A549 (cell line): ENCODE results near the gene SPACDR. TPM values are rescaled to one million over a fixed set of nuclear protein-coding genes. Genes with fewer than 3 reads are reported as not detected.

ENCODE experiments used
- ATAC-seq, 2 experiments: fragments of 200-7000 bp in 1 of 2; fragments of >200 bp in 1 of 2; cut with Nextera tagmentation in 1 of 2; cut with Tn5 transposase in 1 of 2; 3 replicates each; pipeline versions ENCODE4 v1.8.0 to v1.9.1; 2018 to 2020; ENCODE audit warnings: mild to moderate bottlenecking in 1 of 2, moderate library complexity in 1 of 2
- CTCF ChIA-PET: fragments of 300-600 bp; sonication (Branson Sonifier 250); formaldehyde crosslinking; extraction: SDS; loops from one replicate; lab custom pipeline; 2021; ENCODE audit warnings: antibody characterized with exemption, inconsistent platforms; lab: Yijun Ruan, JAX
- POLR2A ChIA-PET: fragments of 350-600 bp; formaldehyde crosslinking; extraction: SDS; loops from one replicate; lab custom pipeline; 2021; ENCODE audit warnings: antibody characterized with exemption, inconsistent platforms; lab: Yijun Ruan, JAX
- DNase-seq, 2 experiments: peaks; one replicate each; pipeline versions ENCODE4 v3.0.0 to v3.0.0-alpha.2; 2011 to 2016; ENCODE audit warnings: low read depth in 1 of 2, low spot score in 1 of 2
- FAIRE-seq: peaks from 2 replicates; lab custom pipeline; 2011; peaks lifted over from hg19 to GRCh38; lab: Jason Lieb, UNC
- H3K27ac ChIP-seq, 2 experiments: fragments of >200 bp; sonication (Bioruptor Twin); formaldehyde crosslinking; 3 replicates each; pipeline ENCODE4 v1.5.1; 2016 to 2017
- H3K4me1 ChIP-seq: fragments of >200 bp; sonication (Bioruptor Twin); formaldehyde crosslinking; 3 replicates; pipeline ENCODE4 v1.6.1; 2016
- H3K4me2 ChIP-seq: fragments of >200 bp; sonication (Bioruptor Twin); formaldehyde crosslinking; 3 replicates; pipeline ENCODE4 v1.6.1; 2016
- H3K4me3 ChIP-seq: fragments of >200 bp; sonication (Bioruptor Twin); formaldehyde crosslinking; 3 replicates; pipeline ENCODE4 v1.5.1; 2016
- H3K9me3 ChIP-seq: fragments of >200 bp; sonication (Bioruptor Twin); formaldehyde crosslinking; 3 replicates; pipeline ENCODE4 v1.6.1; 2016
- EHMT2 ChIP-seq: fragments of 200-600 bp; sonication (generic); IDR thresholded peaks from 2 replicates; pipeline ENCODE4 v1.6.1; 2016; ENCODE audit warnings: antibody characterized with exemption, low read depth, mild to moderate bottlenecking, moderate library complexity
- FOSL2 ChIP-seq, 2 experiments: fragments of 450-650 bp in 1 of 2; fragments of >200 bp in 1 of 2; sonication (Bioruptor Twin) in 1 of 2; formaldehyde crosslinking; IDR thresholded peaks; 2 replicates each; pipeline versions ENCODE4 v1.5.0 to v1.6.1; 2016 to 2020; ENCODE audit warnings: mild to moderate bottlenecking in 1 of 2, moderate library complexity in 1 of 2
- GATA3 ChIP-seq: IDR thresholded peaks from 2 replicates; pipeline ENCODE4 v1.6.1; 2012; ENCODE audit warnings: borderline replicate concordance
- HEYL ChIP-seq: fragments of 250-450 bp; sonication (Bioruptor Pico); IDR thresholded peaks from 2 replicates; pipeline ENCODE4 v1.8.0; 2021; ENCODE audit warnings: mild to moderate bottlenecking, moderate library complexity
- HOXB13 ChIP-seq: fragments of 250-450 bp; sonication (Bioruptor Pico); IDR thresholded peaks from 2 replicates; pipeline ENCODE4 v1.5.0; 2020; ENCODE audit warnings: low read depth, mild to moderate bottlenecking, moderate library complexity
- HOXB5 ChIP-seq: fragments of 250-450 bp; sonication (Bioruptor Pico); IDR thresholded peaks from 2 replicates; pipeline ENCODE4 v1.5.0; 2020; ENCODE audit warnings: mild to moderate bottlenecking, moderate library complexity
- JUNB ChIP-seq: fragments of >200 bp; sonication (Bioruptor Twin); formaldehyde crosslinking; IDR thresholded peaks from 2 replicates; pipeline ENCODE4 v1.6.1; 2016
- MAZ ChIP-seq: fragments of 150-350 bp; IDR thresholded peaks from 2 replicates; pipeline ENCODE4 v1.6.1; 2014; ENCODE audit warnings: antibody characterized with exemption, low read depth, low read length, borderline replicate concordance
- NFE2L2 ChIP-seq: fragments of 150-350 bp; conservative IDR thresholded peaks from 2 replicates; pipeline ENCODE4 v1.6.1; 2014; ENCODE audit warnings: low read length
- PHF8 ChIP-seq: fragments of 200-600 bp; sonication (generic); IDR thresholded peaks from 2 replicates; pipeline ENCODE4 v1.6.1; 2016; ENCODE audit warnings: low read depth, mild to moderate bottlenecking, antibody characterized with exemption, moderate library complexity, borderline replicate concordance
- RAD21 ChIP-seq, 2 experiments: fragments of >200 bp in 1 of 2; sonication (Bioruptor Twin) in 1 of 2; formaldehyde crosslinking in 1 of 2; IDR thresholded peaks in 1 of 2; conservative IDR thresholded peaks in 1 of 2; 2 replicates in 1 of 2; 3 replicates in 1 of 2; pipeline ENCODE4 v1.6.1; 2012 to 2018; ENCODE audit warnings: inconsistent platforms in 1 of 2
- RCOR1 ChIP-seq: fragments of 150-350 bp; IDR thresholded peaks from 2 replicates; pipeline ENCODE4 v1.6.1; 2014; ENCODE audit warnings: antibody characterized with exemption, low read length, low read depth
- SREBF2 ChIP-seq: fragments of 450-650 bp; IDR thresholded peaks from 2 replicates; pipeline ENCODE4 v1.6.1; 2014; ENCODE audit warnings: mild to moderate bottlenecking, moderate library complexity
- ZFP36 ChIP-seq: fragments of 450-650 bp; IDR thresholded peaks from 2 replicates; pipeline ENCODE4 v1.6.1; 2014; ENCODE audit warnings: borderline replicate concordance; ENCODE audit not compliant: partially characterized antibody
- WGBS: methylation state at CpG from one replicate; pipeline ENCODE4 v1.1.6; 2017; ENCODE audit errors: missing lambda C conversion rate; 5-methylcytosine and 5-hydroxymethylcytosine counted together
- polyA plus RNA-seq, 4 experiments: library from polyadenylated mRNA; depleted of rRNA in 3 of 4; stranded (reverse); fragments of >200 nt; fragmentation: RNase III in 1 of 4; extraction: RNeasy Plus Mini Kit Qiagen cat#74134 plus additional on column Dnase treatment in 1 of 4; gene quantifications; 2 replicates in 3 of 4; 3 replicates in 1 of 4; pipeline ENCODE4 v1.2.3, GENCODE V29; 2011 to 2017
- TF ChIP-seq, protein P1 (sequence below): IDR thresholded peaks from 2 replicates; pipeline ENCODE4 v1.6.1; 2012
- TF ChIP-seq, protein P2 (sequence below): IDR thresholded peaks from 2 replicates; pipeline ENCODE4 v1.6.1; 2012; ENCODE audit warnings: low read depth, borderline replicate concordance
- TF ChIP-seq, protein P3 (sequence below): fragments of 150-350 bp; IDR thresholded peaks from 2 replicates; pipeline ENCODE4 v1.6.1; 2014; ENCODE audit warnings: low read depth, mild to moderate bottlenecking, low read length
- TF ChIP-seq, protein P4 (sequence below): fragments of >200 bp; sonication (Bioruptor Twin); formaldehyde crosslinking; IDR thresholded peaks from 2 replicates; pipeline ENCODE4 v1.6.1; 2016
- TF ChIP-seq, protein P5 (sequence below): fragments of 250-450 bp; sonication (Bioruptor Pico); IDR thresholded peaks from 2 replicates; pipeline ENCODE4 v1.5.0; 2020; ENCODE audit warnings: low read depth, mild to moderate bottlenecking, moderate library complexity
- TF ChIP-seq, protein P6 (sequence below): fragments of 250-450 bp; sonication (Bioruptor Pico); IDR thresholded peaks from 2 replicates; pipeline ENCODE4 v1.5.0; 2021; ENCODE audit warnings: mild to moderate bottlenecking, moderate library complexity, borderline replicate concordance

Gene SPACDR
- polyA plus RNA-seq, 2 of the 4 experiments (the other 2 are of a cell fraction) = 0.17 to 0.34 TPM

DNA sequence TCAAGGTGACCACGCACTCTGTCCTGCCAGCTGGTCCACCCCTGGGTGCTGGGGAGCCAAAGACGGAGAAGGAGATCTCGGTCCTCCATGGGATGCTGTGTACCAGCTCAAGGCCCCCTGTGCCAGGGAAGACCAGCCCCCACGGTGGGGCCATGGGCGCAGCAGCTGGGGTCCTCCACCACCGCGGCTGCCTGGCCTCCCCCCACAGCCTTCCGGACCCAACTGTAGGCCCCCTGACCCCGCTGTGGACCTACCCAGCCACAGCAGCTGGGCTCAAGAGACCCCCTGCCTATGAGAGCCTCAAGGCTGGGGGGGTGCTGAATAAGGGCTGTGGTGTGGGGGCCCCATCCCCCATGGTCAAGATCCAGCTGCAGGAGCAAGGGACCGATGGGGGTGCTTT is 25.1 kb upstream of the SPACDR start:
- ATAC-seq (no peak), DNase-seq (no peak), FAIRE-seq (no peak)
- WGBS = 76% methylated on average over 3 of the region's 10 CpGs
- H3K4me3 ChIP-seq = no peak overlapping the region
- CTCF ChIA-PET = interaction anchor here (0.7 to 3.9 kb wide), 8 partner anchors 10 to 71 kb away, joined by 3 to 22 read pairs (median 4); no protein-coding TSS in a partner anchor
- POLR2A ChIA-PET = no interaction called here
- H3K9me3 ChIP-seq = no peaks in the 10 kb centered on the region
- peaks cover 30% of the 10 kb centered on the region for H3K4me1 ChIP-seq
- H3K27ac ChIP-seq = no peak overlapping the region
- TF ChIP-seq SREBF2 (no peak), FOSL2 (IDR thresholded peaks at IDR 0.05) (no peak), FOSL2 (CRISPR knock-in tag; IDR thresholded peaks at IDR 0.05) (no peak), NFE2L2 (no peak), MAZ (no peak), GATA3 (no peak), HOXB13 (CRISPR knock-in tag) (no peak), EHMT2 (no peak), PHF8 (no peak), HOXB5 (CRISPR knock-in tag) (no peak), RCOR1 (no peak), ZFP36 (no peak), JUNB (no peak), RAD21 (conservative IDR thresholded peaks at IDR 0.05 in 1 of 2, IDR thresholded peaks at IDR 0.05 in 1 of 2) (no peak), HEYL (CRISPR knock-in tag) (no peak)
- TF ChIP-seq, protein P1, sequence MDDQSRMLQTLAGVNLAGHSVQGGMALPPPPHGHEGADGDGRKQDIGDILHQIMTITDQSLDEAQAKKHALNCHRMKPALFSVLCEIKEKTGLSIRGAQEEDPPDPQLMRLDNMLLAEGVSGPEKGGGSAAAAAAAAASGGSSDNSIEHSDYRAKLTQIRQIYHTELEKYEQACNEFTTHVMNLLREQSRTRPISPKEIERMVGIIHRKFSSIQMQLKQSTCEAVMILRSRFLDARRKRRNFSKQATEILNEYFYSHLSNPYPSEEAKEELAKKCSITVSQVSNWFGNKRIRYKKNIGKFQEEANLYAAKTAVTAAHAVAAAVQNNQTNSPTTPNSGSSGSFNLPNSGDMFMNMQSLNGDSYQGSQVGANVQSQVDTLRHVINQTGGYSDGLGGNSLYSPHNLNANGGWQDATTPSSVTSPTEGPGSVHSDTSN = no peak
- TF ChIP-seq, protein P2, sequence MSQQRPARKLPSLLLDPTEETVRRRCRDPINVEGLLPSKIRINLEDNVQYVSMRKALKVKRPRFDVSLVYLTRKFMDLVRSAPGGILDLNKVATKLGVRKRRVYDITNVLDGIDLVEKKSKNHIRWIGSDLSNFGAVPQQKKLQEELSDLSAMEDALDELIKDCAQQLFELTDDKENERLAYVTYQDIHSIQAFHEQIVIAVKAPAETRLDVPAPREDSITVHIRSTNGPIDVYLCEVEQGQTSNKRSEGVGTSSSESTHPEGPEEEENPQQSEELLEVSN = no peak
- TF ChIP-seq, protein P3, sequence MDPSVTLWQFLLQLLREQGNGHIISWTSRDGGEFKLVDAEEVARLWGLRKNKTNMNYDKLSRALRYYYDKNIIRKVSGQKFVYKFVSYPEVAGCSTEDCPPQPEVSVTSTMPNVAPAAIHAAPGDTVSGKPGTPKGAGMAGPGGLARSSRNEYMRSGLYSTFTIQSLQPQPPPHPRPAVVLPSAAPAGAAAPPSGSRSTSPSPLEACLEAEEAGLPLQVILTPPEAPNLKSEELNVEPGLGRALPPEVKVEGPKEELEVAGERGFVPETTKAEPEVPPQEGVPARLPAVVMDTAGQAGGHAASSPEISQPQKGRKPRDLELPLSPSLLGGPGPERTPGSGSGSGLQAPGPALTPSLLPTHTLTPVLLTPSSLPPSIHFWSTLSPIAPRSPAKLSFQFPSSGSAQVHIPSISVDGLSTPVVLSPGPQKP = no peak
- TF ChIP-seq, protein P4, sequence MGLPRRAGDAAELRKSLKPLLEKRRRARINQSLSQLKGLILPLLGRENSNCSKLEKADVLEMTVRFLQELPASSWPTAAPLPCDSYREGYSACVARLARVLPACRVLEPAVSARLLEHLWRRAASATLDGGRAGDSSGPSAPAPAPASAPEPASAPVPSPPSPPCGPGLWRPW = no peak
- TF ChIP-seq, protein P5, sequence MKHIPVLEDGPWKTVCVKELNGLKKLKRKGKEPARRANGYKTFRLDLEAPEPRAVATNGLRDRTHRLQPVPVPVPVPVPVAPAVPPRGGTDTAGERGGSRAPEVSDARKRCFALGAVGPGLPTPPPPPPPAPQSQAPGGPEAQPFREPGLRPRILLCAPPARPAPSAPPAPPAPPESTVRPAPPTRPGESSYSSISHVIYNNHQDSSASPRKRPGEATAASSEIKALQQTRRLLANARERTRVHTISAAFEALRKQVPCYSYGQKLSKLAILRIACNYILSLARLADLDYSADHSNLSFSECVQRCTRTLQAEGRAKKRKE (CRISPR knock-in tag) = no peak
- TF ChIP-seq, protein P6, sequence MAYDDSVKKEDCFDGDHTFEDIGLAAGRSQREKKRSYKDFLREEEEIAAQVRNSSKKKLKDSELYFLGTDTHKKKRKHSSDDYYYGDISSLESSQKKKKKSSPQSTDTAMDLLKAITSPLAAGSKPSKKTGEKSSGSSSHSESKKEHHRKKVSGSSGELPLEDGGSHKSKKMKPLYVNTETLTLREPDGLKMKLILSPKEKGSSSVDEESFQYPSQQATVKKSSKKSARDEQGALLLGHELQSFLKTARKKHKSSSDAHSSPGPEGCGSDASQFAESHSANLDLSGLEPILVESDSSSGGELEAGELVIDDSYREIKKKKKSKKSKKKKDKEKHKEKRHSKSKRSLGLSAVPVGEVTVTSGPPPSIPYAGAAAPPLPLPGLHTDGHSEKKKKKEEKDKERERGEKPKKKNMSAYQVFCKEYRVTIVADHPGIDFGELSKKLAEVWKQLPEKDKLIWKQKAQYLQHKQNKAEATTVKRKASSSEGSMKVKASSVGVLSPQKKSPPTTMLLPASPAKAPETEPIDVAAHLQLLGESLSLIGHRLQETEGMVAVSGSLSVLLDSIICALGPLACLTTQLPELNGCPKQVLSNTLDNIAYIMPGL = no peak
- H3K4me2 ChIP-seq = no peak overlapping the region
